Measurements from ENCODE around the gene PSMB7. TPM values are rescaled to one million over a fixed set of nuclear protein-coding genes. Genes with fewer than 3 reads are reported as not detected.

The PSMB7 gene
- total RNA-seq, 1 donor from 2014 or later, result 73.5 TPM

DNA sequence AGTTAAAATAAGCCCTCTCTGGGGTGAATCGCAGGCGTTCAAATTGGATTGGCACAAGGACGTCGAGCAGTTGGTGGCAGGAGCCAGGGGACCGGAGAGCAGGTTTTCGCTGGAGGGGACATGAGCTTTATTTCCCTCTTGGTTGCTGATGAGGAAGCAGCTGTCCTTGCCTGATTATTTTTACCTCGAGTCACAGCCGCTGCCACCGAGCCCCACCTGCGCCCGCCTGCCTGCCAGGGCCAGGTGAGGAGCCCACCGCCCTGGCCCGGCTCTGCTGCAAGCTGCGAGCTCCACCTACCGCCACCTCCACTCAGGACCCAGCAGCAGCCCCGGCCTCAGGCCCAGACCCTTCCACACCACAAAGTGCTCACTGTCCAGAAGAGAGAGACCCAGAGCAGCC lies 26.0 kb upstream of the PSMB7 start:
- Histone ChIP-seq H3K36me3 (no peaks in the 10 kb centered on the region), H3K27ac (no peak overlapping the region), H3K27me3 (no peaks in the 10 kb centered on the region), H3K9me3 (no peaks in the 10 kb centered on the region), H3K4me3 (no peak overlapping the region), H3K4me1 (no peaks in the 10 kb centered on the region)
- intact Hi-C loops (cut with DNase I), result no loop called here
- DNase-seq, result no peak
- TF ChIP-seq, protein P1, sequence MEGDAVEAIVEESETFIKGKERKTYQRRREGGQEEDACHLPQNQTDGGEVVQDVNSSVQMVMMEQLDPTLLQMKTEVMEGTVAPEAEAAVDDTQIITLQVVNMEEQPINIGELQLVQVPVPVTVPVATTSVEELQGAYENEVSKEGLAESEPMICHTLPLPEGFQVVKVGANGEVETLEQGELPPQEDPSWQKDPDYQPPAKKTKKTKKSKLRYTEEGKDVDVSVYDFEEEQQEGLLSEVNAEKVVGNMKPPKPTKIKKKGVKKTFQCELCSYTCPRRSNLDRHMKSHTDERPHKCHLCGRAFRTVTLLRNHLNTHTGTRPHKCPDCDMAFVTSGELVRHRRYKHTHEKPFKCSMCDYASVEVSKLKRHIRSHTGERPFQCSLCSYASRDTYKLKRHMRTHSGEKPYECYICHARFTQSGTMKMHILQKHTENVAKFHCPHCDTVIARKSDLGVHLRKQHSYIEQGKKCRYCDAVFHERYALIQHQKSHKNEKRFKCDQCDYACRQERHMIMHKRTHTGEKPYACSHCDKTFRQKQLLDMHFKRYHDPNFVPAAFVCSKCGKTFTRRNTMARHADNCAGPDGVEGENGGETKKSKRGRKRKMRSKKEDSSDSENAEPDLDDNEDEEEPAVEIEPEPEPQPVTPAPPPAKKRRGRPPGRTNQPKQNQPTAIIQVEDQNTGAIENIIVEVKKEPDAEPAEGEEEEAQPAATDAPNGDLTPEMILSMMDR (IDR thresholded peaks at IDR 0.05), result no peak
- no peak for ATAC-seq

DNA sequence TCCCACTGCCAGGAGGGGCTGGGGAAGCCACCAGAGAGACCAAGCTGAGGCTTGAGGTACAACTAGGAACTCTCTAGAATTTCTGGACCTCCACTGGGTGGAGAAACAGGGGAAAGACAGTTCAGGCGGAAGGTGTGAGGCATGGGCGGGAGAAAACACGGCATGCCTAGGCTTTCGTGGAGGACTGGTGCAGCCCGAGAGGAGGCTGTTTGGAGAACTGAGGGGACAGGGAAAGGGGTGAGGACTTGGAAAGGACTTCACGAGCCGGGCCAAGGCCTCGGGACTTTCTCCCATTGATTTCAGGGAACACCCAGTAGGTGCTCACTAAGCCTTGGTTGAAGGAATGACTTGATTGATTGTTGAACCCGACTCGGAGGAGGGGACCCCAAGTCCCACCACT lies 25.5 kb upstream of the PSMB7 start:
- H3K4me3 ChIP-seq, result no peak overlapping the region
- TF ChIP-seq, protein P1 (IDR thresholded peaks at IDR 0.05), result no peak
- no peaks in the 10 kb centered on the region for H3K27me3 ChIP-seq
- intact Hi-C loops (cut with DNase I), result no loop called here
- no peaks in the 10 kb centered on the region for H3K36me3 ChIP-seq
- no peak for DNase-seq
- H3K27ac ChIP-seq, result no peak overlapping the region
- no peak for ATAC-seq
- H3K4me1 ChIP-seq, result no peaks in the 10 kb centered on the region
- H3K9me3 ChIP-seq, result no peaks in the 10 kb centered on the region

DNA sequence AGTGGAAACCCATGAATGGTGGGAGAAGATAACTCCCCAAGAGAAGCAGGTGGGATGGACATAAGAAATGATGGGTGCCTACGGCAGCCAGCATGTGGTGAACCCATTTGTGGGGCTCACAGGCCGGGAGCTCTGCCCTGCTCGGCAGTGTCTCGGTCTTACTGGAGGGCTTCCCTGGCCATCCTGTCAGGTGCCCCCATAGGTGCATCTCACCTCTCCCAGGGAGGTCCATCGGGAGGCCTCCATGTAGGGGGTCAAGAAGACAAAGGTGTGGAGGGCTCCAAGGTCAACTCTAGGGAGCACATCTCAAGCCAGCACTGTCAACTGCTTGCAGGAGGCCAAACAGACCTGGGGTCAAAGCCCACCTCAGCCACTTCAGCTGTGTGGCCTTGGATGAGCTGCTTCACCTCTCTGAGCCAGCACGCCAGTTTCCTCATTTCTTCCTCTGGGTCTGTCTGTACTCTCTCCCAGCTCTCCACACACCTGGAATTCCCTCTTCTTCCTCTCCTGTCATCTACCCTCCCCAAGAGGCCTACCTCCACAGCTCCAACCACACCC lies 24.5 kb upstream of the PSMB7 start:
- TF ChIP-seq, protein P1 (IDR thresholded peaks at IDR 0.05), result no peak
- H3K27ac ChIP-seq, result no peak overlapping the region
- no peaks in the 10 kb centered on the region for H3K9me3 ChIP-seq
- intact Hi-C loops (cut with DNase I), result no loop called here
- no peaks in the 10 kb centered on the region for H3K27me3 ChIP-seq
- DNase-seq, result no peak
- H3K4me3 ChIP-seq, result no peak overlapping the region
- ATAC-seq, result no peak
- H3K4me1 ChIP-seq, result no peaks in the 10 kb centered on the region
- H3K36me3 ChIP-seq, result no peaks in the 10 kb centered on the region

DNA sequence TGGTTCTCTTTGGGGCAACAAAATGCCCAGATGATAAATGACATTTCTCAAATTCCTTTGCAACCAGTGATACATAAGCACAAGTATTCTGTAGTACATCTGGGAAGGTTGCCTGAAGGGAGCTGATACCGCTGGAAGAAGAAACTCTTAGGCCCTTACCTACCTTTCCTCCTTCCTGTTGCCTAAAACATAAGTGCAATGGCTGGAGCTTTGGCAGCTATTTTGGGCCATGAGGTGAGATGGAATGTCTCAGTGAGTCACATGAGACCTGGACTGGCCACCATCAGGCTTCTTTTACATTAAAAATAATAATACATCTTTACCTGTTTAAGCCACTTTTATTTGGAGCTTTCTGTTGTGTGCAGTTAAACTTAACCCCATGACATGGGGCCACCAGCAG lies 23.8 kb upstream of the PSMB7 start:
- intact Hi-C loops (cut with DNase I), result no loop called here
- Histone ChIP-seq H3K36me3 (no peaks in the 10 kb centered on the region), H3K9me3 (no peaks in the 10 kb centered on the region), H3K4me3 (no peak overlapping the region), H3K4me1 (no peaks in the 10 kb centered on the region), H3K27me3 (no peaks in the 10 kb centered on the region), H3K27ac (no peak overlapping the region)
- ATAC-seq, result no peak
- TF ChIP-seq, protein P1 (IDR thresholded peaks at IDR 0.05), result no peak
- DNase-seq, result no peak

DNA sequence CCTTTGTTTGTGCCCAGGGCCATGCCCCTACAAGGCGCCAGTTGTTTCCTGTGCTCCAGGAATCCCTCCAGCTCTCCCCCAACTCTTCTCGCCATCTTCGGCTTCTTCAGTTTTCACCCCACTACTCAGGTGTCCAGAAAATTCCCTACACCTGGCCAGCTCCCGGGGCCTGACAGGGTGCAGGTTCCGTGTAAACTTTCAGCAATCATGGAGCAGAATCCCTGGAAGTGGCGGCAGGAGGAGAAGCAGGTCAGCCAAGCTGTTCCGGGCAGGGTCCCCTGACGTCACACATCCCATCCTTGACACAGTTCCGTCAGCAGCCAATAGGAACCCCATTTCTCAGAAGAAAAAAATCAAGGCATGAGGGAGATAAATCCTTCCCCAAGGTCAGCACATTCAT lies 22.8 kb upstream of the PSMB7 start:
- ATAC-seq, result no peak
- no peaks in the 10 kb centered on the region for H3K27me3 ChIP-seq
- H3K4me1 ChIP-seq, result no peaks in the 10 kb centered on the region
- H3K36me3 ChIP-seq, result no peaks in the 10 kb centered on the region
- TF ChIP-seq, protein P1 (IDR thresholded peaks at IDR 0.05), result no peak
- H3K27ac ChIP-seq, result no peak overlapping the region
- no peak overlapping the region for H3K4me3 ChIP-seq
- DNase-seq, result peak; percentile 39
- H3K9me3 ChIP-seq, result no peaks in the 10 kb centered on the region
- intact Hi-C loops (cut with DNase I), result no loop called here

DNA sequence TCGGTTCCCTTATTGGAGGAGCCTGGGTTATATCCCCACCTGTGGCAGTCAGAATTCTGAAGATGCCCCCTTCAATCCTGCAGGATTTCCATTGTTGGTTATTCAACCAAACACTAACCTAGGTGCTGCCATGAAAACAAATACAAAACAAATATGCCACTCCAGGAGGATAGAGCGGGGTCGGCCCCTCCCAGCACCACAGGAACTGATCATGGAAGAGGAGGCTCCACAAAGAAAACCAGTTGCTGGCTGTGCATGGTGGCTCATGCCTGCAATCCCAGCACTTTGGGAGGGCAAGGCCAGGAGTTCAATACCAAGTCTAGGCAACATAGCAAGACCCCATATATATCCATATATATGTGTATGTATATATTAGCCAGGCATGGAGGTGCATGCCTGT lies 21.8 kb upstream of the PSMB7 start:
- Histone ChIP-seq H3K36me3 (no peaks in the 10 kb centered on the region), H3K4me3 (no peak overlapping the region)
- intact Hi-C loops (cut with DNase I), result no loop called here

More for the DNA sequence above, 21.8 kb upstream of the PSMB7 start:
- no peak overlapping the region for H3K27ac ChIP-seq
- H3K27me3 ChIP-seq, result no peaks in the 10 kb centered on the region
- no peaks in the 10 kb centered on the region for H3K4me1 ChIP-seq
- TF ChIP-seq, protein P1 (IDR thresholded peaks at IDR 0.05), result no peak
- DNase-seq, result no peak
- no peak for ATAC-seq
- H3K9me3 ChIP-seq, result no peaks in the 10 kb centered on the region
